NB4 (cell line): Measurements from ENCODE around the gene TMEM72.

Experiments
- DNase-seq: peaks from one replicate; pipeline ENCODE4 v3.0.0; 2010; ENCODE audit warnings: low read depth
- H3K4me3 ChIP-seq: one replicate; pipeline ENCODE4 v1.5.1; 2011; ENCODE audit warnings: mild to moderate bottlenecking, low read depth, low read length, moderate library complexity
- CTCF ChIP-seq: IDR thresholded peaks from one replicate; pipeline ENCODE4 v1.5.1; 2012; ENCODE audit warnings: low read depth, low read length
- MAX ChIP-seq: IDR thresholded peaks from 2 replicates; pipeline ENCODE4 v1.6.1; 2011; ENCODE audit warnings: low read depth, low read length
- MYC ChIP-seq: IDR thresholded peaks from 2 replicates; pipeline ENCODE4 v1.6.1; 2011; ENCODE audit warnings: low read depth, low read length
- POLR2A ChIP-seq: IDR thresholded peaks from 2 replicates; pipeline ENCODE4 v1.6.1; 2011; ENCODE audit warnings: mild to moderate bottlenecking; ENCODE audit not compliant: insufficient read length; ENCODE audit errors: extremely low read depth

The TMEM72 gene

GRCh38 chr10:44984671-44985101 is 73.5 kb downstream of the TMEM72 start:
- no peak for DNase-seq
- no peak for TF ChIP-seq CTCF
- no peak for TF ChIP-seq MYC
- TF ChIP-seq POLR2A = no peak
- TF ChIP-seq MAX = no peak
- H3K4me3 ChIP-seq = no peak overlapping the region

GRCh38 chr10:44985175-44985681 is 74.1 kb downstream of the TMEM72 start:
- TF ChIP-seq MAX (no peak), POLR2A (no peak), MYC (no peak), CTCF (no peak)
- no peak overlapping the region for H3K4me3 ChIP-seq
- no peak for DNase-seq

- no peak for TF ChIP-seq MYC
- TF ChIP-seq MAX = no peak
- TF ChIP-seq CTCF = no peak
These were observed 75.0 kb downstream of the TMEM72 start for GRCh38 chr10:44986179-44986578.

More at GRCh38 chr10:44986179-44986578, 75.0 kb downstream of the TMEM72 start:
- no peak for DNase-seq
- no peak overlapping the region for H3K4me3 ChIP-seq
